GM12891 (cell line): ENCODE results near the gene MGARP. TPM values are rescaled to one million over a fixed set of nuclear protein-coding genes. Genes with fewer than 3 reads are reported as not detected.
A peak's percentile ranks its signal among the peaks of the same experiment; 100 is the strongest.
"Not testable (repeated sequence)": the region's sequence is repeated elsewhere in the genome, so short reads cannot be mapped to it uniquely, and the experiment has no call there.

Experiments used
- DNase-seq: peaks from one replicate; pipeline ENCODE4 v3.0.0; 2011; ENCODE audit warnings: low spot score; ENCODE audit not compliant: insufficient read length
- FAIRE-seq: peaks from 2 replicates; lab custom pipeline; 2011; peaks lifted over from hg19 to GRCh38; lab: Jason Lieb, UNC
- PAX5 ChIP-seq: IDR thresholded peaks from 2 replicates; pipeline ENCODE4 v1.6.1; 2011; ENCODE audit warnings: low read length, moderate library complexity, mild to moderate bottlenecking; ENCODE audit not compliant: insufficient read depth, severe bottlenecking
- POLR2A ChIP-seq: IDR thresholded peaks from 2 replicates; pipeline ENCODE4 v1.6.1; 2011; ENCODE audit warnings: low read depth, low read length, control low read depth
- POLR2AphosphoS5 ChIP-seq: IDR thresholded peaks from 2 replicates; pipeline ENCODE4 v1.6.1; 2011; ENCODE audit warnings: low read depth, low read length, control low read depth
- POU2F2 ChIP-seq: IDR thresholded peaks from 2 replicates; pipeline ENCODE4 v1.6.1; 2011; ENCODE audit warnings: low read depth, mild to moderate bottlenecking, control low read depth, low read length, moderate library complexity
- SPI1 ChIP-seq: IDR thresholded peaks from 2 replicates; pipeline ENCODE4 v1.6.1; 2011; ENCODE audit warnings: low read depth, low read length, control low read depth
- TAF1 ChIP-seq: IDR thresholded peaks from 2 replicates; pipeline ENCODE4 v1.6.1; 2011; ENCODE audit warnings: low read depth, low read length, control low read depth
- polyA plus RNA-seq: library from polyadenylated mRNA; unstranded; fragments of >200 nt; gene quantifications from one replicate; pipeline ENCODE4 v1.2.1, GENCODE V29; 2012; ENCODE audit warnings: low read depth, missing spikeins, inconsistent platforms; ENCODE audit not compliant: missing spikeins

Gene MGARP
- 0.06 TPM for polyA plus RNA-seq

DNA sequence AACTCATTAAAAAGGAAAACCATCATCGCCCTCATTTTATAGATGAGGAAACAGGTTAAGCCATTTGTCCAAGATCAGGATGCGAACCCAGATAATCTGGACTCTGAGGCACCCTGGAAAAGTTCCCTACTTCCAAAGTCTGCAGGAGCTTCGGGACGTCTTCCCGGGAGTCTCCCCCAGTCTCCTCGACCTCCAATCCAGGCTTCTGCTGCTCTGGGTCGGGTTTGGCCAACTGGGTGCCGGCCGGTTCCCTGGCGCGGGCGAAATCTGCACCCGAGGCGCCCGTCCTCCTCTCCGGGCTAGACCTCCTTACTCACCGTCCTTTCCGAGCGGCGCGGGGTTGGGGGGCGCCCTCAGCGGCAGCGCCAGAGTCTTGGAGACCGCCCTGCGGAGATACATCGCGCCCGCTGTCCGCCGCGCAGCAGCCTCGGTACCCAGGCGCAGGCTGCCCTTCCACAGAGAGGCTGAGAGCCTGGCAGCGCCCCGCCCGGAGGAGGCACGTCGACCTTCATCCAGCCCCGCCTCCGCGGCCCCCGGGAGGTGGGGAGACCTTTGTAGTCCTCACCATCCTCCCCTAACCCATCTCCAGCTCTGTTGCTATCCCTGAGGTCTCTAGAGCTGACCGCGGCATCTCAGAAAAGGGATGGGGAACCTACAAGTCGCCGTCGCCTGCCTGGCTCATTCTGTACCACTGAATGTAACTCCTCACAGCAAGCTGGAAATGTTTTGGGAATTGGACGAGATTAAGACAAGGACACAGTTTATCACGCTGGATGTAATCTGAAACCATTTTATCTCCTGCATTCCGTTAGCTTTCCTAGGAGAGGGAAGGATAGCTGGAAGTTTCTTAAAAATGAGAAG lies at the start of gene MGARP:
Gene MGARP (minus strand): TSS at position 466 of the 861 bp plus-strand sequence. CDS start 67 bp downstream, at position 399.
- TF ChIP-seq POU2F2 (no peak), POLR2AphosphoS5 (no peak), TAF1 (no peak), SPI1 (no peak), PAX5 (no peak), POLR2A (no peak)
- no peak for DNase-seq
- no peak for FAIRE-seq

- FAIRE-seq (peak; percentile 57), DNase-seq (no peak)
- no peak for TF ChIP-seq POLR2A
- no peak for TF ChIP-seq POLR2AphosphoS5
- no peak for TF ChIP-seq TAF1
- no peak for TF ChIP-seq SPI1
- TF ChIP-seq PAX5: no peak
- TF ChIP-seq POU2F2: no peak
Observed at GRCh38 chr4:139329665-139330200, 49.7 kb upstream of the MGARP start.

DNA sequence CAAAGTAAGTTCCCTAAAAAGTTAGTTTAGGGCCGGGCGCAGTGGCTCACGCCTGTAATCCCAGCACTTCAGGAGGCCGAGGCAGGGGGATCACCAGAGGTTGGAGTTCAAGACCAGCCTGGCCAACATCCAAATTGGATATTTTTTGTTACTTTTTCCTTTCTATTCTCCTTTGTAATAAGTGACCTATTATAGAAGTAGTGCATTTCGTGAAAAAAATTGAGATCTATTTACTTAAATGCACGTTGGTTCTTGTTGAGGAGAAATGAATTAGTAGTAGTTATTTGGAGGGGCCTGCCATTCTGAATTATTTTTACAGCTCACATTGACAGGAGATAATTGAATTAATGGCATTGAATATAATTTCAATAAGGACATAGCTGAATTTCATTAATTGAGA lies 44.6 kb upstream of the MGARP start:
- FAIRE-seq (no peak), DNase-seq (no peak)
- TF ChIP-seq SPI1 (no peak), PAX5 (no peak), POLR2AphosphoS5 (no peak), POU2F2 (no peak), POLR2A (no peak), TAF1 (no peak)

- FAIRE-seq: not testable (repeated sequence)
Observed at GRCh38 chr4:139322541-139322940, 42.5 kb upstream of the MGARP start.

GRCh38 chr4:139322070-139322469 lies 42.0 kb upstream of the MGARP start:
- DNase-seq, FAIRE-seq: not testable (repeated sequence)

More at GRCh38 chr4:139322541-139322940, 42.5 kb upstream of the MGARP start:
- DNase-seq: not testable (repeated sequence)

DNA sequence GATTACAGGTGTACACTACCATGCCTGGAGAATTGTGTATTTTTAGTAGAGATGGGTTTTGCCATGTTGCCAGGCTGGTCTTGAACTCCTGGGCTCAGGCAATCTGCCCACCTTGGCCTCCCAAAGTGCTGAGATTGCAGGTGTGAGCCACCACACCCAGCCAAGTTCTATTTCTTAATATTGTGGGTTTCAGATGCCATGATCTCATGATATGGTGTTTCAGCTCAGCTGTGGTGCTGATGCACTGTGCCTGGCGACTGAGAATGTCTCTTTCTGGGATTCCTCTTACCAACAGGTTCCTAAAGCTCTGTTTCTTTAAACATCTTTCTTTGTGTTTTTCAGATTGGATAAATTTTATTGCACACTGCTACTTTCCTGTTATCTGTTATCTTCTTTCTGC lies 39.5 kb upstream of the MGARP start:
- DNase-seq (no peak), FAIRE-seq (no peak)
- TF ChIP-seq PAX5 (no peak), SPI1 (no peak), POLR2AphosphoS5 (no peak), TAF1 (no peak), POLR2A (no peak), POU2F2 (no peak)

DNA sequence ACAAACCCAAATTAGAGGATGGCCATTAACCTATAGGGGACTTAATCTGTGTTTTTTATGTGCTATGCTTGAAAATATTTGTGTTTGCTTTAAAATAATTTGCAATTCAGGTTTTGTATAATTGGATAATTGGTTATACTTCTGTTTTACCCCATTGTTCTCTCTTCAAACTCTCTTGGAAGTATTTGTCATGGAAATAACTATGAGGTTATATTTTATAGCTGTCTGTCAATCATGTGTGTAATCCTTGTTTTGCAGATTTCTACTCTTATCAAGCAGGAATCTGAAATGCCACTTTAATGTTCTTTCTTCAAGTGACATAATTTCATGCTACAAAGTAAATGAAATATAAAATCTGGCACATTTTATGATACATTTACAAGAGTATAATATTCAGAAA lies 37.6 kb upstream of the MGARP start:
- no peak for TF ChIP-seq PAX5
- no peak for TF ChIP-seq TAF1
- TF ChIP-seq POLR2AphosphoS5: no peak
- no peak for TF ChIP-seq POU2F2
- TF ChIP-seq SPI1: no peak
- TF ChIP-seq POLR2A: no peak
- no peak for FAIRE-seq
- no peak for DNase-seq

DNA sequence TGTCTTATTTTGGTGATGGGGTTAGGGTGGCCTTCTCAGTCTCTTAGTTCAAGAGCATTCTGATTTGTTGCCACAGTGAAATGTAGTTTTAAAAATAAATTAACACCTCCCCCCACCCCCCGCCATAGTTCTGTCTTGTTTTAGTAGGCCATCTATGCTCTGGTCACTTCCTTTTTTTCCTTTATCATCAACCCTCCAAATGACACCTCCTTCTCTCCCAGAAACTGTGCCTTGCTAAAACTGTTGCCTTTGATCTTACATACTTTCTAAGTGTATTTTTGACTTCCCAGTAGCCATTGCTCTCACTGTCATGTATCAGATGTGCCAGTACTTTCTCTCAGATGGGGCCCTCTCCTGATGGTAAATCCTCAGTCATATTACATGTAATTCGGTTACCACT lies 36.7 kb upstream of the MGARP start:
- DNase-seq: no peak
- no peak for FAIRE-seq
- TF ChIP-seq POLR2A (no peak), SPI1 (peak; percentile 63)

DNA sequence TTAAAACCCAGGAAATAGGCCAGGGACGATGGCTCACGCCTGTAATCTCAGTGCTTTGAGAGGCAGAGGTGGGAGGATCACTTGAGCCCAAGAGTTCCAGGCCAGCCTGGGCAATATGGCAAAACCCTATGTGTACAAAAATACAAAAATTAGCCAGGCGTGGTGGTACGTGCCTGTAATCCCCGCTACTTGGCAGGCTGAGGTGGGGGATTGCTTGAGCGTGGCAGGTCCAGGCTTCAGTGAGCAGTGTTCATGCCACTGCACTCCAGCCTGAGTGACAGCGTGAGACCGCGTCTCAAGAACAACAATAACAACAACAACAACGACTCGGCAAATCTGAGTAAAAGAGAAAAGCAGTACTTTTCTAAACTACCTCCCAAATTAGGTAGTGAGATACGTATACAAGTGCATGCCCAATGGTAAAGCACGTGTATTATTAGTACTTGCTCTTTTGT lies 35.2 kb upstream of the MGARP start:
- FAIRE-seq (peak; percentile 98), DNase-seq (no peak)

DNA sequence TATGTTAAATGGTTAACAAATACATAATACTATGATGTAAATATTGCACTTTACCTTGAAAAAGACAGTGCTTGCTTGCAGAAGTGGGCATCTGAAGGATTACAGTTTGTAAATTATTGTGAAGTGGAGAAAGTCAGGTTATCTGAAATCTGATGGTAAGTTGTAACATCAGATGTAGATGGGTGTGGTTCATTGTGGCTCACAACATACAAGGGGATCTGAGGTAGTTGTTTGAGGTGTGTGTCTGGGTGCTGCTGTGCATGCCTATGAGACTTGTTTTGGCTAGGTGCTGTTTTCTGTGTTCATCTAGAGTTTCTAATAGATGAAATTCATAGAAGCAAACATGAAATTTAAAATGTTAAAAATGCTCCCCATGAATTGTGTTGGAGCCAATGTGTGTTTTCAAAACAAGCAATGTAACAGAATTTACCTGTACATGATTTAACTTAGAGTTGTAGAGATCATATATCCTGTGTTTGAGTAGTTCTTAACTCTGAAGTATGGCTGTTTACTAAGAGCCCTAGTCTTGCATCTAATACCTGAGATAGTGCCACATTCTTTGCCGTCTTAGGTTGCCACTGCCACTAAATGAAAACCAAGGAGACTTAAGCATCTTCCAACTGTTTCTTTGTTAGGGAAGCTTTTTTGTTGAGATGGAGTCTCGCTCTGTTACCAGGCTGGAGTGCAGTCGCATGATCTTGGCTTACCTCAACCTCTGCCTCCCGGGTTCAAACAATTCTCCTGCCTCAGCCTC lies 34.2 kb upstream of the MGARP start:
- FAIRE-seq: peak; percentile 85
- DNase-seq: no peak
- no peak for TF ChIP-seq POU2F2
- no peak for TF ChIP-seq TAF1
- TF ChIP-seq PAX5: no peak

More for the DNA sequence above, 35.2 kb upstream of the MGARP start:
- TF ChIP-seq POLR2A (no peak), TAF1 (no peak), POU2F2 (no peak), PAX5 (no peak)

DNA sequence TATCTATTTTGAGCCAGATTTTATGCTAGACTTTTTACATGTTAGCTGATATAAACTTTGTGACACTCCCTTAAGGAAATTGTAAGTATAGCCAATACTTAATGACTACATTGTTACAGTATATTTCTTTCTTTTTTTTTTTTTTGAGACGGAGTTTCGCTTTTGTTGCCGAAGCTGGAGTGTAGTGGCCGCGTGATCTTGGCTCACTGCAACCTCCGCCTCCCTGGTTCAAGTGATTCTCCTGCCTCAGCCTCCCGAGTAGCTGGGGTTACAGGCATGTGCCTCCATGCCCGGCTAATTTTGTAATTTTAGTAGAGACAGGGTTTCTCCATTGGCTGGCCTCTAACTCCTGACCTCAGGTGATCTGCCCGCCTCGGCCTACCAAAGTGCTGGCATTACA lies 33.4 kb upstream of the MGARP start:
- DNase-seq, FAIRE-seq: not testable (repeated sequence)
